A172 (cell line): ENCODE results near the gene CREB5. TPM values are rescaled to one million over a fixed set of nuclear protein-coding genes. Genes with fewer than 3 reads are reported as not detected.
"Not testable (repeated sequence)": the region's sequence is repeated elsewhere in the genome, so short reads cannot be mapped to it uniquely, and the experiment has no call there.

ENCODE experiments used
- DNase-seq: peaks from one replicate; pipeline ENCODE4 v3.0.0-alpha.2; 2015; ENCODE audit warnings: low spot score
- total RNA-seq: library from RNA; depleted of rRNA; stranded (reverse); fragments of >200 nt; shearing (Covaris generic); gene quantifications from 2 replicates; pipeline ENCODE4 v1.2.3, GENCODE V29; 2014

Gene CREB5
- total RNA-seq, 1 experiment from 2014 or later: 1.4 TPM

- no peak for DNase-seq
Observed at GRCh38 chr7:28548416-28548815, 136.1 kb downstream of the CREB5 start.

GRCh38 chr7:28549998-28550397 lies 137.7 kb downstream of the CREB5 start:
- no peak for DNase-seq

DNA sequence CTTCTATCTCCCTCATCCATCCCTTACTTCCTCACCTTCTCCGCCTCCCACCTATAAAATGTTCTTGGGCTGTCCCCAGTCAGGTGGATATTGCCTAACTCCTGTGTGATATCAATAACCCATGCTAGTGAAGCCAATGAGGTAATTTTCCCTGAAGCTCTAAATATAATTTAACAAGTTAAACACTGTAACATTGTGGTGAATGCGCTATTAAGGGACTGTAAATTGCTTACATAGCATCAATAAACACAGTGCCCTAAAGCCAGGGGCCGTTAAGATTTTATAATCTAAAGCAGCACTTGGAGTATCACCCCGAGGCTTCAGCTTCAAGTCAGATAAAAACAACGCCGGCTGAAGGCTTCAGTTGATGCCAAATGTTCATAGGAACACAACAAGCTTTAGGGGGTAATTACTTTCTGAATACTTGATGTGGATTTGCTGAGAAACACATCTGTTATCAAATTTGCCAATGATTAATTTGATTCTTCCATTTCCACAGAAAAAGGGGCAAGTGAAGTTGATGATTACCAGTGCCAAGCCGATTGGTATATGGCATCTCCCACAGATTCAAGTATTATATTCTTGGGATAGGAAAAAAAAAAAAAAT lies 138.4 kb downstream of the CREB5 start:
- no peak for DNase-seq

GRCh38 chr7:28551331-28551730 lies 139.0 kb downstream of the CREB5 start:
- DNase-seq: no peak

DNA sequence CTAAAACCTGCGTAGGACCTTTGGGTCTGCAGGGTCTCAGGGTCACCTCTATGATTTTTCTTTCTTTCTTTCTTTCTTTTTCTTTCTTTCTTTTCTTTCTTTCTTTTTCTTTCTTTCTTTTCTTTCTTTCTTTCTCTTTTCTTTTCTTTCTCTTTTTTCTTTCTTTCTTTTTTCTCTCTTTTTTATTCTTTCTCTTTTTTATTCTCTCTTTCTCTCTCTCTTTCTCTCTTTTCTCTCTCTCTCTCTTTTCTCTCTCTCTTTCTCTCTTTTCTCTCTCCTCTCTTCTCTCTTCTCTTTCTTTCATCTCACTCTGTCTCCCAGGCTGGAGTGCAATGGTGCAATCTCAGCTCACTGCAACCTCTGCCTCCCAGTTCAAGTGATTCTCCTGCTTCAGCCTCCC lies 139.4 kb downstream of the CREB5 start:
- DNase-seq: not testable (repeated sequence)

DNA sequence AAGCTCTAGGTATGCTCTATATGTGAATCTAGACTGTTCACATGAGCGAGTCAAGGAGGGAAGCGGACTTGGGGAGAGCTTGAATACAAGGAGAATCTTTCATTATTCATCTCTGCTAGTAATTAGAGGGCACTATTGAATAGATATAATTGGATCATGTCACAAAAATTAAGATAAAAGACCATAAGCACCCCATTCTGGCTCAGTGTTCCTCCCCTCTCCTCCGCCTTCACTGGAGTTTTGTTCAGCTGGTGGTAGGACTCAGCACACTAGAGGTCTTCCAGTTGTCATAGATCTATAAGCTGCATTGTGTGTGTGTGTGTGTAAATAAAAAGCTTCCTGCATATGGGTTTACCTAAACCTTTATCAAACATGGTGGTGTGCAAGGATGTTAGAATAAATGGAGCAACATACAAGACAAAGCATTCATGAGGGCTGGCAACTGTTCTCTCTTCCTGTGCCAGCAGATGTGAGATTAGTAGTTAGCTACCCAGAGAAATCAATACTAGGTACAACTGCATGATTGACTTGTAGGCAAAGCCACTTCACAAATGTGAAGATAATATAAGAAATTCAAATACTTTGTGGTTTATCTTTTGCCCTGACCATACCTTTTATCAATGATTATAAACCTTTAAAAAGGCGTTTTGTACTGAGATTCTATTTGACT lies 142.6 kb downstream of the CREB5 start:
- DNase-seq: no peak

- no peak for DNase-seq
Observed at GRCh38 chr7:28556025-28556424, 143.7 kb downstream of the CREB5 start.

DNA sequence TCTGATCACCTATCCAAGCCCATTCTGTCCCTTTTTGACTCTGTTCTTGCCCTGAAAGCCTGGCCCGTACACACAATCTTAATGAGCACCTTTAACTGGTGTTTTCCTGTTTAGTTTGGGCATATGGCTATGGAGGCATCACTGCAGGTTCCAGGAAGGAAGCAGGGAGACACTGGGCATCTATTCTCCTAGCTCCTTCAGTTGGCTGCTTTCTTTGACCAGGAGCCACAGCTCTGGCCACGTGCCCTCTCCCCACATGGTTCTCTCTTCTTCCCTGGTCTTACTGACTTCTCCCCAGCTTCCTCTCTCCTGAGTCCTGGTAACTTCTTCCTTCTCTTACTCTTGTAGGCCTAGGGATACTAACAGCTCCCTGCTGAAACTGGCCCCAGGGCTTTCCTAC lies 144.4 kb downstream of the CREB5 start:
- no peak for DNase-seq

DNA sequence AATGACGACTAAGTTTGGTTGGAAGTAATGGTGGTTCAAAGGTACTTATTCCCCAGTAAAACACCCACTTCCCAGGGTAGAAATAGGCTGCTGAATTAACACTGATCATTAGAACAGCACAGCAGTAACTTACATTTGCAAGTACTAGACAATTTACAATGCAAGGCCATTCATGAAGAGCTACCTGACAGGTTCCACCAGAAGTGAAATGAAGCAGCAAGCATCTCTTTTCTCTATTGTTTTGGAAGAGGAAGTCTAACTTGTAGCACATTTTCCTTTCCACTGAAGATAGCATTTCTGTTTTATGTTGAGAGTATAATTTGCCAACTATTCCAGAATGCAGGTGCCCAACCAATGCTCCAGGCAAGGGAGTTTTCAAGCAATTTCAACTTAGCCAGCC lies 145.9 kb downstream of the CREB5 start:
- no peak for DNase-seq

DNA sequence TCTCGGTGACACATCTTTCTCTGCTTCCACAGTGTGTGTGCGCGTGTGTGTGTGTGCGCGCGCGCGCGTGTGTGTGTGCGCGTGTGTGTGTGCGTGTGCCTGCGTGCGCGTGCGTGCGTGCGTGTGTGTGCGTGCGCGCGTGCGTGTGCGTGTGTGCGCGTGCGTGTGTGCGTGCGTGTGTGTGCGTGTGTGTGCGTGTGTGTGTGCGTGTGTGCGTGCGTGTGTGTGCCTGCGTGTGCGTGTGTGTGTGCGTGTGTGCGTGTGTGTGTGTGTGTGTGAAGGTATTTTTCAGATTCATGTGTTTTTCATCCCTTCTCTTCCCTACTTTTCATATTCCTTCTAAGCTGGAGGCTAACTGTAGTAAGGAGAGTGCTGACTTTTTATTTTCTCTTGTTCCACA lies 148.4 kb downstream of the CREB5 start:
- no peak for DNase-seq

DNA sequence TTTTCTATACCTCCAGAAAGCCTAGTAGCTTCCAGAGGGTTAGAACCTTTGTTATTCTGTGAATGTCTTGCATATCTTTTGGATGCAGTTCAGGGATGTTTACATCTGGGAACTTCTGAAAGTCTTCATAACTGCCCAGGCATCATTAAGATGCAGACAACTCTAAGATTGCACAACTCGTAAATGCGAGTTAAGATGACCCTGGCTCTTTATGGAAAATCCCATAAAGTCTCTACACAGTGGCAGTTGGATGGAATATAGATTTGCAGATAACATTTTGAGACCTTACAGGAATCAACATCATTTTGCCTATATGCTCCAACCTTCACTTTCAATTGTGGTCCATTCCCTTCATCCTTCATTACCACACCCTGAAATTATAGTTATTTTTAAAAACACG lies 151.7 kb downstream of the CREB5 start:
- no peak for DNase-seq

GRCh38 chr7:28564755-28565374 lies 152.5 kb downstream of the CREB5 start:
- no peak for DNase-seq

DNA sequence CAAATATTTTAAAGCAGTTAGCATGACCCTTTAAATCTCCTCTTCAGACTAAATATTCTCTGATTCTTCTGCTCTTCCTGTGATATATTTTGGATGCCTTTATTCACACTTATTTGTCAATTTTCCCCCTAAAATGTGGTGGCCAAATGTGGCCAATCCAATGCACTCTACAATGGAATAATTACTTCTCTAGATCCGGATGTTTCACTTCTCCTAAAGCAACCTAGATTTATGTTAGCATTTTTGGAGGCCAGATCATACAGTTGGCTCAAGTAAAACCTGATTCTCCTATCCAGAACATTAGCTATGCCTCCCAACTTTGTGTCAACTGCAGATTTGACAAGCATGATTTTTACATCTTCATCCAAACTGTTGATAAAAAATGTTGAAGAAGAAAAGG lies 153.7 kb downstream of the CREB5 start:
- DNase-seq: no peak

- no peak for DNase-seq
Observed at GRCh38 chr7:28570113-28570969, 158.0 kb downstream of the CREB5 start.

DNA sequence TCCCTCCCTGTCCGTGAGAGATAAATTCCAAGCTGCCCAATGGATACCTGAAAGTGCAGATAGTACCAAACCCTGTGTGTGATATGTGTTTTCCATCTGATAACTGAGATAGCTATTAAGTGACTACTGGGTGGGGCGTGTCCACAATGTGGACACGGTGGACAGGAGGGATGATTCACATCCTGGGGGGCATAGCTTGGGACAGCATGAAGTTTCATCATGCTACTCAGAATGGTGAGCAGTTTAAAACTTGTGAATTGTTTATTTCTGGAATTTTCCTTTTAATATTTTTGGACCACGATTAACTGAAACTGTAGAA lies 158.6 kb downstream of the CREB5 start:
- DNase-seq: peak; percentile 88

GRCh38 chr7:28571405-28571804 lies 159.1 kb downstream of the CREB5 start:
- DNase-seq: no peak

DNA sequence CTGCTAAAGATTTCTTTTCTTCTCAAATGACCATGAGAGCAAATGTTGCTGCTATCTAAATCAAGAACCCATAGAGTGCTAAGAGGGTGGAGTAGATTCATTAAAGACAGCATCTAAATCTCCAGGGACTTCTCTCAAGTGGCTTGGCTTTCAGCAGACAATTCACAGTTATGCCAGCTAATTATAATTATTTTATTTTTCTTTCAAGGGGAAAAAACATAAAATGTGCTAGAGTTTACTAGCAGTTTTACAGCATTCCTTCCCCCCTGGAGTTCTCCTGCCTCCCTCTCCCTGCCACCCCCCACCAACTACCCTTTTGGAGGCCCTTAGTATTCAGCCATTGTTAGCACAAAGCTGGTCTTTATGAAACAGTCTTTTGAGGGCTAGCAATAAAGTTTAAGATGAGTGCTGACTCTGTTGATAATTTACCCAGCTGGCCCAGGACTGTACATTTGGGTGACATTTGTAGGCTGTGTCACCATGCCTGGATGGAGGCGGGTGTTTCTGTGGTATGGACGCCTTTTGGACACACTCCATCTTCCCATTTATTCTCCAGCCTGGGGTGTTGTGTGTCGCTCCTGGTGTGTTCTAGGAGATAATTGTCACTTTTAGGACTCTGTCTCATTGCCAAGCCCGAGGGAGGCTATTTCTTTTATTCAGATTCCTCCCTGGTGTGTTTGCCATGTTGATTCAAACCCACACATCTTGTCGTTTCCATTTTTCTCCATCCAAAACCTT lies 160.2 kb downstream of the CREB5 start:
- DNase-seq: no peak

GRCh38 chr7:28573059-28573553 lies 160.8 kb downstream of the CREB5 start:
- peak; percentile 62 for DNase-seq

- peak; percentile 60 for DNase-seq
Observed at GRCh38 chr7:28573651-28574301, 161.5 kb downstream of the CREB5 start.

DNA sequence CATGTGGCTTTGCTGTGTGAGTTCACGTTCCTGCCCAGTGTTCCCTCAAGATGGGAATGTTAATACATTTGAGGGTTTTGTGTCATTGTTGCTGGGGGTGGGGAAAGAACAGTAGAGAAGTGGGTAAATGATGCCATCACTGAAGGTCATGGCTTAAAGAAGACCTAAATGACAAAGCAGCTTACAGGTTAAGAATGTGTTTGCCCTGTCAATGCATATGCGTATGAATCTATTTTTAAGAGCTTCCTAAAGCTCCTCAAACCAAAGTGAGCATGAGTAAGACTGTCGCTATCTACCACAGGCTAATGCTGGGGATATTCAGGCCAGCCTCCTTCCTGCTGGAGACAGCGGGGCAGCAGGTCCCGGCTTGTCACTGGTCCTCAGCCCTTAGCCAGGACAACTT lies 162.9 kb downstream of the CREB5 start:
- DNase-seq: peak; percentile 38

DNA sequence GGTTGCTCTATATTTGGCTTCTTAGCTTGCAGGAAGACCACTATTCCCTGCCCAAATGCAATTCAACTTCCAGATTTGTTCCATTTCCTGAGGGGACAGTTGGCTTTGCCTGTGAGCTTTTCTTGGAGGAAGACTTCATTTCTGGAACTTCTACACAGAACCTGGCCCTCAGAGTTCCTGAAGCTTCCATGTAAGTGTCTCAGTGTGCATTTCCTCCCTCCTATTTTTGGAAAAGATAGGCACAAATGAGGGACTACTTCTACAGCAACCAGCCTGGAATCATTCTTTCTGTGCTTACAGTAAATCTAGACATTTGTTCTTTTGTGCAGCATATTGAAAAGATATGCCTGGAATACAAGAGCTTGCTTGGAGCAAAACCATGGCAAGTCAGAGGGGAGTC lies 164.3 kb downstream of the CREB5 start:
- no peak for DNase-seq
